ENCODE results near the gene ADAMTSL1. TPM values are rescaled to one million over a fixed set of nuclear protein-coding genes. Genes with fewer than 3 reads are reported as not detected.

Gene ADAMTSL1
- total and polyA plus RNA-seq, 9 donors, result 1.2 to 20.0 (median 6.1) TPM

GRCh38 chr9:18791074-18791473 lies 317.1 kb downstream of the ADAMTSL1 start:
- H3K36me3 ChIP-seq, result no peaks in the 10 kb centered on the region
- H3K4me1 ChIP-seq (ENCODE audit: insufficient read depth), result peaks cover 9% of the 10 kb centered on the region
- TF ChIP-seq POLR2A (IDR thresholded peaks at IDR 0.05) (no peak), EP300 (IDR thresholded peaks at IDR 0.05) (no peak), CTCF (IDR thresholded peaks at IDR 0.05) (no peak)
- no peaks in the 10 kb centered on the region for H3K9me3 ChIP-seq
- H3K27ac ChIP-seq, result no peak overlapping the region
- DNase-seq, result no peak
- WGBS, 3 donors, result 87 to 93% (median 93%) methylated on average over 5 of the region's 5 CpGs
- intact Hi-C loops (cut with DNase I), result no loop called here
- no peak overlapping the region for H3K4me3 ChIP-seq
- H3K27me3 ChIP-seq, result no peaks in the 10 kb centered on the region

- no peaks in the 10 kb centered on the region for H3K27me3 ChIP-seq
- intact Hi-C loops (cut with DNase I), result no loop called here
- H3K27ac ChIP-seq, result no peak overlapping the region
- no peak for DNase-seq
- H3K9me3 ChIP-seq, result no peaks in the 10 kb centered on the region
- WGBS, 3 donors, result 81 to 86% (median 82%) methylated on average over 2 of the region's 2 CpGs
- no peak for TF ChIP-seq EP300 (IDR thresholded peaks at IDR 0.05)
- no peak for TF ChIP-seq POLR2A (IDR thresholded peaks at IDR 0.05)
- no peak for TF ChIP-seq CTCF (IDR thresholded peaks at IDR 0.05)
- H3K4me3 ChIP-seq, result no peak overlapping the region
- no peaks in the 10 kb centered on the region for H3K36me3 ChIP-seq
- H3K4me1 ChIP-seq (ENCODE audit: insufficient read depth), result peaks cover 2% of the 10 kb centered on the region
Observed at GRCh38 chr9:18793122-18793521, 319.2 kb downstream of the ADAMTSL1 start.

- 56 to 72% (median 65%) methylated on average over 5 of the region's 5 CpGs for WGBS, 3 donors
- no peak for TF ChIP-seq CTCF (IDR thresholded peaks at IDR 0.05)
- no peak overlapping the region for H3K27ac ChIP-seq
- intact Hi-C loops (cut with DNase I), result no loop called here
- no peaks in the 10 kb centered on the region for H3K36me3 ChIP-seq
- peaks cover 2% of the 10 kb centered on the region for H3K4me1 ChIP-seq (ENCODE audit: insufficient read depth)
- no peak for DNase-seq
- H3K4me3 ChIP-seq, result no peak overlapping the region
- no peaks in the 10 kb centered on the region for H3K27me3 ChIP-seq
- no peaks in the 10 kb centered on the region for H3K9me3 ChIP-seq
Observed at GRCh38 chr9:18795947-18796671, 322.2 kb downstream of the ADAMTSL1 start.

- no peaks in the 10 kb centered on the region for H3K27me3 ChIP-seq
- no peak for TF ChIP-seq EP300 (IDR thresholded peaks at IDR 0.05)
- no peak for TF ChIP-seq POLR2A (IDR thresholded peaks at IDR 0.05)
- TF ChIP-seq CTCF (IDR thresholded peaks at IDR 0.05), result no peak
- no peak overlapping the region for H3K4me3 ChIP-seq
- H3K36me3 ChIP-seq, result no peaks in the 10 kb centered on the region
- H3K9me3 ChIP-seq, result no peaks in the 10 kb centered on the region
- no peak for DNase-seq
- intact Hi-C loops (cut with DNase I), result no loop called here
- WGBS, 3 donors, result 95 to 98% (median 97%) methylated on average over 3 of the region's 3 CpGs
- H3K27ac ChIP-seq, result no peak overlapping the region
- peaks cover 2% of the 10 kb centered on the region for H3K4me1 ChIP-seq (ENCODE audit: insufficient read depth)
Observed at GRCh38 chr9:18796696-18797270, 322.8 kb downstream of the ADAMTSL1 start.
